HUES64 (cell line): ENCODE data around the gene DPH3.

Source experiments
- H3K27ac ChIP-seq: 2 replicates; pipeline ENCODE4 v1.7.0; 2013; ENCODE audit warnings: low read depth, low read length, inconsistent platforms
- H3K27me3 ChIP-seq: 2 replicates; pipeline ENCODE4 v1.6.1; 2013; ENCODE audit warnings: mild to moderate bottlenecking, low read length; ENCODE audit not compliant: insufficient read depth
- H3K36me3 ChIP-seq: 2 replicates; pipeline ENCODE4 v1.6.1; 2013; ENCODE audit warnings: mild to moderate bottlenecking, low read length; ENCODE audit not compliant: insufficient read depth
- H3K4me1 ChIP-seq: 2 replicates; pipeline ENCODE4 v1.6.1; 2013; ENCODE audit warnings: mild to moderate bottlenecking, low read length, moderate library complexity; ENCODE audit not compliant: insufficient read depth
- H3K4me3 ChIP-seq: 2 replicates; pipeline ENCODE4 v1.5.1; 2013; ENCODE audit warnings: mild to moderate bottlenecking, low read length, moderate library complexity
- H3K9ac ChIP-seq: 2 replicates; pipeline ENCODE4 v1.6.1; 2013; ENCODE audit warnings: mild to moderate bottlenecking, low read depth, low read length
- H3K9me3 ChIP-seq: 2 replicates; pipeline ENCODE4 v1.6.1; 2013; ENCODE audit warnings: low read depth, low read length; ENCODE audit not compliant: insufficient read depth
- WGBS: fragments of 150-250, 120-280 bp; methylation state at CpG from one replicate; pipeline ENCODE4 v1.1.7; 2013; ENCODE audit warnings: missing lambda C conversion rate; 5-methylcytosine and 5-hydroxymethylcytosine counted together

DPH3 gene

GRCh38 chr3:16254916-16255315 is 9.8 kb downstream of the DPH3 start:
- Histone ChIP-seq H3K27me3 (no peaks in the 10 kb centered on the region), H3K9ac (no peak overlapping the region), H3K4me3 (no peak overlapping the region), H3K27ac (no peak overlapping the region), H3K36me3 (peaks cover 12% of the 10 kb centered on the region), H3K4me1 (no peaks in the 10 kb centered on the region), H3K9me3 (no peaks in the 10 kb centered on the region)
- WGBS = 87% methylated on average over 5 of the region's 5 CpGs

- Histone ChIP-seq H3K27me3 (no peaks in the 10 kb centered on the region), H3K9me3 (no peaks in the 10 kb centered on the region), H3K4me3 (no peak overlapping the region), H3K9ac (no peak overlapping the region), H3K36me3 (no peaks in the 10 kb centered on the region), H3K27ac (no peak overlapping the region), H3K4me1 (no peaks in the 10 kb centered on the region)
- 93% methylated on average over 6 of the region's 7 CpGs for WGBS
These were observed 11.1 kb downstream of the DPH3 start for GRCh38 chr3:16253601-16254000.

- no peak overlapping the region for H3K9ac ChIP-seq
- no peaks in the 10 kb centered on the region; the same call in 1 of the 2 replicates for H3K4me1 ChIP-seq
- no peaks in the 10 kb centered on the region for H3K9me3 ChIP-seq
- H3K27ac ChIP-seq = no peak overlapping the region
- H3K27me3 ChIP-seq = no peaks in the 10 kb centered on the region
- 78% methylated on average over 2 of the region's 2 CpGs for WGBS
- H3K36me3 ChIP-seq = no peaks in the 10 kb centered on the region
- H3K4me3 ChIP-seq = no peak overlapping the region
These were observed 11.8 kb downstream of the DPH3 start for GRCh38 chr3:16252988-16253387.

- H3K9me3 ChIP-seq = no peaks in the 10 kb centered on the region
- H3K27me3 ChIP-seq = no peaks in the 10 kb centered on the region
- H3K9ac ChIP-seq = no peak overlapping the region
- WGBS = 95% methylated on average over 6 of the region's 7 CpGs
- H3K4me1 ChIP-seq = no peaks in the 10 kb centered on the region; the same call in 1 of the 2 replicates
- H3K36me3 ChIP-seq = no peaks in the 10 kb centered on the region
- H3K27ac ChIP-seq = no peak overlapping the region
- no peak overlapping the region for H3K4me3 ChIP-seq
These were observed 12.3 kb downstream of the DPH3 start for GRCh38 chr3:16252243-16252978.

GRCh38 chr3:16251316-16252085 is 13.2 kb downstream of the DPH3 start:
- WGBS = 79% methylated on average over 9 of the region's 9 CpGs

GRCh38 chr3:16249886-16250285 is 14.9 kb downstream of the DPH3 start:
- Histone ChIP-seq H3K4me3 (no peak overlapping the region), H3K4me1 (no peaks in the 10 kb centered on the region; the same call in 1 of the 2 replicates), H3K27me3 (no peaks in the 10 kb centered on the region), H3K9ac (no peak overlapping the region), H3K27ac (no peak overlapping the region), H3K36me3 (no peaks in the 10 kb centered on the region), H3K9me3 (no peaks in the 10 kb centered on the region)
- 74% methylated on average over 3 of the region's 3 CpGs for WGBS

More at GRCh38 chr3:16251316-16252085, 13.2 kb downstream of the DPH3 start:
- Histone ChIP-seq H3K4me3 (no peak overlapping the region), H3K27ac (no peak overlapping the region), H3K36me3 (no peaks in the 10 kb centered on the region), H3K9ac (no peak overlapping the region), H3K9me3 (no peaks in the 10 kb centered on the region), H3K4me1 (no peaks in the 10 kb centered on the region; the same call in 1 of the 2 replicates), H3K27me3 (no peaks in the 10 kb centered on the region)

- no peaks in the 10 kb centered on the region for H3K27me3 ChIP-seq
- no peak overlapping the region for H3K4me3 ChIP-seq
- H3K27ac ChIP-seq = no peak overlapping the region
- WGBS = 28% methylated on average over 3 of the region's 3 CpGs
- no peak overlapping the region for H3K9ac ChIP-seq
- H3K9me3 ChIP-seq = no peaks in the 10 kb centered on the region
- H3K4me1 ChIP-seq = no peaks in the 10 kb centered on the region; the same call in 1 of the 2 replicates
- no peaks in the 10 kb centered on the region for H3K36me3 ChIP-seq
These were observed 15.4 kb downstream of the DPH3 start for GRCh38 chr3:16249336-16249735.

GRCh38 chr3:16248556-16248955 is 16.2 kb downstream of the DPH3 start:
- 78% methylated on average over 5 of the region's 5 CpGs for WGBS
- Histone ChIP-seq H3K9me3 (no peaks in the 10 kb centered on the region), H3K4me1 (no peaks in the 10 kb centered on the region; the same call in 1 of the 2 replicates), H3K9ac (no peak overlapping the region), H3K4me3 (no peak overlapping the region), H3K27ac (no peak overlapping the region), H3K36me3 (no peaks in the 10 kb centered on the region), H3K27me3 (no peaks in the 10 kb centered on the region)

GRCh38 chr3:16247282-16248061 is 17.3 kb downstream of the DPH3 start:
- Histone ChIP-seq H3K4me1 (no peaks in the 10 kb centered on the region; the same call in 1 of the 2 replicates), H3K4me3 (no peak overlapping the region), H3K27ac (no peak overlapping the region), H3K9me3 (no peaks in the 10 kb centered on the region), H3K36me3 (no peaks in the 10 kb centered on the region), H3K9ac (no peak overlapping the region), H3K27me3 (no peaks in the 10 kb centered on the region)
- 48% methylated on average over 15 of the region's 17 CpGs for WGBS

GRCh38 chr3:16245609-16246008 is 19.1 kb downstream of the DPH3 start:
- 87% methylated on average over 3 of the region's 3 CpGs for WGBS

More at GRCh38 chr3:16245609-16246008, 19.1 kb downstream of the DPH3 start:
- no peaks in the 10 kb centered on the region; the same call in 1 of the 2 replicates for H3K4me1 ChIP-seq
- H3K27me3 ChIP-seq = no peaks in the 10 kb centered on the region
- no peak overlapping the region for H3K27ac ChIP-seq
- no peaks in the 10 kb centered on the region for H3K9me3 ChIP-seq
- H3K9ac ChIP-seq = no peak overlapping the region
- no peaks in the 10 kb centered on the region for H3K36me3 ChIP-seq
- no peak overlapping the region for H3K4me3 ChIP-seq
